ENCODE results near the gene SIPA1L2. TPM values are rescaled to one million over a fixed set of nuclear protein-coding genes. Genes with fewer than 3 reads are reported as not detected.
A peak's percentile ranks its signal among the peaks of the same experiment; 100 is the strongest.

Gene SIPA1L2
- total RNA-seq, 3 donors from 2014 or later = 5.3 to 13.8 (median 6.7) TPM

GRCh38 chr1:232658386-232658785, 28.5 kb upstream of the SIPA1L2 start:
- H3K4me1 Mint-ChIP-seq (ENCODE audit: low read depth) = peaks cover 1% of the 10 kb centered on the region
- DNase-seq (no peak), ATAC-seq (no peak)
- no peaks in the 10 kb centered on the region for H3K9me3 Mint-ChIP-seq
- H3K36me3 Mint-ChIP-seq (ENCODE audit: insufficient read depth) = no peaks in the 10 kb centered on the region
- H3K4me3 Mint-ChIP-seq = no peak overlapping the region
- peaks cover 15% of the 10 kb centered on the region for H3K27me3 Mint-ChIP-seq (ENCODE audit: low read depth)

- ATAC-seq = no peak
- Mint-ChIP-seq H3K4me3 (no peak overlapping the region), H3K27me3 (ENCODE audit: low read depth) (peaks cover 17% of the 10 kb centered on the region), H3K9me3 (no peaks in the 10 kb centered on the region), H3K4me1 (ENCODE audit: low read depth) (peaks cover 1% of the 10 kb centered on the region), H3K36me3 (ENCODE audit: insufficient read depth) (no peaks in the 10 kb centered on the region)
- no peak for DNase-seq
Measured at GRCh38 chr1:232657426-232658005, 27.6 kb upstream of the SIPA1L2 start.

- DNase-seq (no peak), ATAC-seq (no peak)
- H3K9me3 Mint-ChIP-seq = no peaks in the 10 kb centered on the region
- peaks cover 16% of the 10 kb centered on the region for H3K27me3 Mint-ChIP-seq (ENCODE audit: low read depth)
- peaks cover 1% of the 10 kb centered on the region for H3K4me1 Mint-ChIP-seq (ENCODE audit: low read depth)
- no peaks in the 10 kb centered on the region for H3K36me3 Mint-ChIP-seq (ENCODE audit: insufficient read depth)
- no peak overlapping the region for H3K4me3 Mint-ChIP-seq
Measured at GRCh38 chr1:232655746-232656085, 25.8 kb upstream of the SIPA1L2 start.

- ATAC-seq = no peak
- Mint-ChIP-seq H3K4me1 (ENCODE audit: low read depth) (peaks cover 1% of the 10 kb centered on the region), H3K36me3 (ENCODE audit: insufficient read depth) (no peaks in the 10 kb centered on the region), H3K9me3 (no peaks in the 10 kb centered on the region), H3K4me3 (no peak overlapping the region), H3K27me3 (ENCODE audit: low read depth) (peaks cover 16% of the 10 kb centered on the region)
- DNase-seq = no peak
Measured at GRCh38 chr1:232655028-232655745, 25.3 kb upstream of the SIPA1L2 start.

GRCh38 chr1:232653789-232654188, 23.9 kb upstream of the SIPA1L2 start:
- Mint-ChIP-seq H3K36me3 (ENCODE audit: insufficient read depth) (no peaks in the 10 kb centered on the region), H3K4me1 (ENCODE audit: low read depth) (peaks cover 1% of the 10 kb centered on the region), H3K27me3 (ENCODE audit: low read depth) (peaks cover 13% of the 10 kb centered on the region), H3K9me3 (no peaks in the 10 kb centered on the region), H3K4me3 (no peak overlapping the region)
- no peak for ATAC-seq
- no peak for DNase-seq

GRCh38 chr1:232650845-232651244, 20.9 kb upstream of the SIPA1L2 start:
- peaks cover 13% of the 10 kb centered on the region for H3K27me3 Mint-ChIP-seq (ENCODE audit: low read depth)

GRCh38 chr1:232650418-232650817, 20.5 kb upstream of the SIPA1L2 start:
- Mint-ChIP-seq H3K27me3 (ENCODE audit: low read depth) (peaks cover 13% of the 10 kb centered on the region), H3K4me1 (ENCODE audit: low read depth) (peaks cover 3% of the 10 kb centered on the region)

More at GRCh38 chr1:232650845-232651244, 20.9 kb upstream of the SIPA1L2 start:
- no peak for DNase-seq
- Mint-ChIP-seq H3K9me3 (no peaks in the 10 kb centered on the region), H3K36me3 (ENCODE audit: insufficient read depth) (no peaks in the 10 kb centered on the region), H3K4me1 (ENCODE audit: low read depth) (peaks cover 3% of the 10 kb centered on the region), H3K4me3 (no peak overlapping the region)
- ATAC-seq = no peak

GRCh38 chr1:232648316-232648715, 18.4 kb upstream of the SIPA1L2 start:
- peaks cover 5% of the 10 kb centered on the region for H3K27me3 Mint-ChIP-seq (ENCODE audit: low read depth)
- H3K36me3 Mint-ChIP-seq (ENCODE audit: insufficient read depth) = no peaks in the 10 kb centered on the region
- no peaks in the 10 kb centered on the region for H3K9me3 Mint-ChIP-seq
- DNase-seq = no peak
- no peak for ATAC-seq
- H3K4me3 Mint-ChIP-seq = no peak overlapping the region
- H3K4me1 Mint-ChIP-seq (ENCODE audit: low read depth) = peaks cover 2% of the 10 kb centered on the region

More at GRCh38 chr1:232650418-232650817, 20.5 kb upstream of the SIPA1L2 start:
- no peaks in the 10 kb centered on the region for H3K9me3 Mint-ChIP-seq
- no peak for ATAC-seq
- no peak for DNase-seq
- H3K4me3 Mint-ChIP-seq = no peak overlapping the region
- H3K36me3 Mint-ChIP-seq (ENCODE audit: insufficient read depth) = no peaks in the 10 kb centered on the region

GRCh38 chr1:232644209-232644608, 14.3 kb upstream of the SIPA1L2 start:
- Mint-ChIP-seq H3K36me3 (ENCODE audit: insufficient read depth) (no peaks in the 10 kb centered on the region), H3K27me3 (ENCODE audit: low read depth) (no peaks in the 10 kb centered on the region), H3K4me3 (no peak overlapping the region), H3K9me3 (no peaks in the 10 kb centered on the region), H3K4me1 (ENCODE audit: low read depth) (peaks cover 2% of the 10 kb centered on the region)
- no peak for ATAC-seq
- no peak for DNase-seq

- no peak for ATAC-seq
- Mint-ChIP-seq H3K4me1 (ENCODE audit: low read depth) (peaks cover 2% of the 10 kb centered on the region), H3K36me3 (ENCODE audit: insufficient read depth) (no peaks in the 10 kb centered on the region), H3K27me3 (ENCODE audit: low read depth) (no peaks in the 10 kb centered on the region), H3K9me3 (no peaks in the 10 kb centered on the region), H3K4me3 (no peak overlapping the region)
- no peak for DNase-seq
Measured at GRCh38 chr1:232643251-232643650, 13.3 kb upstream of the SIPA1L2 start.

GRCh38 chr1:232641507-232641906, 11.6 kb upstream of the SIPA1L2 start:
- no peak for ATAC-seq
- Mint-ChIP-seq H3K9me3 (no peaks in the 10 kb centered on the region), H3K36me3 (ENCODE audit: insufficient read depth) (no peaks in the 10 kb centered on the region), H3K27me3 (ENCODE audit: low read depth) (no peaks in the 10 kb centered on the region), H3K4me3 (no peak overlapping the region), H3K4me1 (ENCODE audit: low read depth) (no peaks in the 10 kb centered on the region)
- DNase-seq = no peak

- ATAC-seq (no peak), DNase-seq (no peak)
- H3K9me3 Mint-ChIP-seq = no peaks in the 10 kb centered on the region
- H3K4me1 Mint-ChIP-seq (ENCODE audit: low read depth) = no peaks in the 10 kb centered on the region
- no peaks in the 10 kb centered on the region for H3K36me3 Mint-ChIP-seq (ENCODE audit: insufficient read depth)
- peaks cover 14% of the 10 kb centered on the region for H3K27me3 Mint-ChIP-seq (ENCODE audit: low read depth)
- no peak overlapping the region for H3K4me3 Mint-ChIP-seq
Measured at GRCh38 chr1:232636799-232637198, 6.9 kb upstream of the SIPA1L2 start.

- H3K9me3 Mint-ChIP-seq = no peaks in the 10 kb centered on the region
- peaks cover 4% of the 10 kb centered on the region for H3K4me1 Mint-ChIP-seq (ENCODE audit: low read depth)
- peak; percentile 67 to 71 for ATAC-seq
- no peak overlapping the region for H3K4me3 Mint-ChIP-seq
- DNase-seq = no peak
- no peaks in the 10 kb centered on the region for H3K36me3 Mint-ChIP-seq (ENCODE audit: insufficient read depth)
- H3K27me3 Mint-ChIP-seq (ENCODE audit: low read depth) = peaks cover 14% of the 10 kb centered on the region
Measured at GRCh38 chr1:232635778-232636356, 5.9 kb upstream of the SIPA1L2 start.

GRCh38 chr1:232635279-232635678, 5.3 kb upstream of the SIPA1L2 start:
- peaks cover 8% of the 10 kb centered on the region for H3K4me1 Mint-ChIP-seq (ENCODE audit: low read depth)
- DNase-seq = no peak
- H3K27me3 Mint-ChIP-seq (ENCODE audit: low read depth) = peaks cover 14% of the 10 kb centered on the region
- no peak for ATAC-seq
- no peak overlapping the region for H3K4me3 Mint-ChIP-seq
- no peaks in the 10 kb centered on the region for H3K36me3 Mint-ChIP-seq (ENCODE audit: insufficient read depth)
- no peaks in the 10 kb centered on the region for H3K9me3 Mint-ChIP-seq

GRCh38 chr1:232634096-232634495, 4.2 kb upstream of the SIPA1L2 start:
- Mint-ChIP-seq H3K4me1 (ENCODE audit: low read depth) (peaks cover 11% of the 10 kb centered on the region), H3K4me3 (no peak overlapping the region), H3K27me3 (ENCODE audit: low read depth) (peaks cover 17% of the 10 kb centered on the region), H3K9me3 (no peaks in the 10 kb centered on the region), H3K36me3 (ENCODE audit: insufficient read depth) (no peaks in the 10 kb centered on the region)
- DNase-seq (no peak), ATAC-seq (no peak)
